Measurements from ENCODE around the gene METTL24.
"Not testable (repeated sequence)": the region's sequence is repeated elsewhere in the genome, so short reads cannot be mapped to it uniquely, and the experiment has no call there.

METTL24 gene

GRCh38 chr6:110360676-110361075 is 2.5 kb upstream of the METTL24 start:
- no peak for DNase-seq (ENCODE audit: low read depth)

GRCh38 chr6:110359556-110359955 is 1.4 kb upstream of the METTL24 start:
- DNase-seq (ENCODE audit: low read depth) = no peak

GRCh38 chr6:110358553-110359160 is 508 bp upstream of the METTL24 start:
- DNase-seq (ENCODE audit: low read depth) = no peak

GRCh38 chr6:110357298-110357663 is 868 bp downstream of the METTL24 start:
- DNase-seq (ENCODE audit: low read depth) = no peak

- DNase-seq (ENCODE audit: low read depth) = no peak
These were observed 1.4 kb downstream of the METTL24 start for GRCh38 chr6:110356778-110357177.

- no peak for DNase-seq (ENCODE audit: low read depth)
These were observed 2.4 kb downstream of the METTL24 start for GRCh38 chr6:110355727-110356126.

GRCh38 chr6:110355022-110355421 is 3.1 kb downstream of the METTL24 start:
- DNase-seq (ENCODE audit: low read depth) = no peak

- no peak for DNase-seq (ENCODE audit: low read depth)
These were observed 4.0 kb downstream of the METTL24 start for GRCh38 chr6:110354153-110354552.

- DNase-seq (ENCODE audit: low read depth) = no peak
These were observed 4.6 kb downstream of the METTL24 start for GRCh38 chr6:110353457-110354001.

GRCh38 chr6:110352563-110353262 is 5.4 kb downstream of the METTL24 start:
- no peak for DNase-seq (ENCODE audit: low read depth)

- no peak for DNase-seq (ENCODE audit: low read depth)
These were observed 6.2 kb downstream of the METTL24 start for GRCh38 chr6:110351986-110352385.

- no peak for DNase-seq (ENCODE audit: low read depth)
These were observed 6.6 kb downstream of the METTL24 start for GRCh38 chr6:110351546-110351945.

- not testable (repeated sequence) for DNase-seq (ENCODE audit: low read depth)
These were observed 7.6 kb downstream of the METTL24 start for GRCh38 chr6:110350593-110350992.

GRCh38 chr6:110348961-110349690 is 9.0 kb downstream of the METTL24 start:
- DNase-seq (ENCODE audit: low read depth) = no peak

- no peak for DNase-seq (ENCODE audit: low read depth)
These were observed 13.1 kb downstream of the METTL24 start for GRCh38 chr6:110345025-110345424.

- no peak for DNase-seq (ENCODE audit: low read depth)
These were observed 15.4 kb downstream of the METTL24 start for GRCh38 chr6:110342759-110343158.

- DNase-seq (ENCODE audit: low read depth) = no peak
These were observed 16.2 kb downstream of the METTL24 start for GRCh38 chr6:110341663-110342596.

GRCh38 chr6:110341067-110341466 is 17.1 kb downstream of the METTL24 start:
- no peak for DNase-seq (ENCODE audit: low read depth)

GRCh38 chr6:110340392-110340965 is 17.7 kb downstream of the METTL24 start:
- DNase-seq (ENCODE audit: low read depth) = no peak

GRCh38 chr6:110338820-110339470 is 19.2 kb downstream of the METTL24 start:
- no peak for DNase-seq (ENCODE audit: low read depth)

- no peak for DNase-seq (ENCODE audit: low read depth)
These were observed 20.7 kb downstream of the METTL24 start for GRCh38 chr6:110337486-110337885.
